ENCODE data around the gene FAM168B.

- TF ChIP-seq CTCF (IDR thresholded peaks at IDR 0.05) (no peak), POLR2A (IDR thresholded peaks at IDR 0.05) (no peak)
Measured at GRCh38 chr2:131047920-131048560, 45.2 kb downstream of the FAM168B start.

Data from body of pancreas (tissue), 4 donors.